ENCODE results near the gene SIX1.

- no peak for TF ChIP-seq CTCF (IDR thresholded peaks at IDR 0.05; ENCODE audit: insufficient read depth, low read depth, low read length)
- TF ChIP-seq EZH2 (IDR thresholded peaks at IDR 0.05; ENCODE audit: insufficient read depth, low read length) = peak; percentile 9
Measured at GRCh38 chr14:60650373-60650961, 1.2 kb upstream of the SIX1 start.

All from astrocyte (in vitro differentiated cells and primary cell).